Measurements from ENCODE around the gene PHB1.

Gene PHB1

DNA sequence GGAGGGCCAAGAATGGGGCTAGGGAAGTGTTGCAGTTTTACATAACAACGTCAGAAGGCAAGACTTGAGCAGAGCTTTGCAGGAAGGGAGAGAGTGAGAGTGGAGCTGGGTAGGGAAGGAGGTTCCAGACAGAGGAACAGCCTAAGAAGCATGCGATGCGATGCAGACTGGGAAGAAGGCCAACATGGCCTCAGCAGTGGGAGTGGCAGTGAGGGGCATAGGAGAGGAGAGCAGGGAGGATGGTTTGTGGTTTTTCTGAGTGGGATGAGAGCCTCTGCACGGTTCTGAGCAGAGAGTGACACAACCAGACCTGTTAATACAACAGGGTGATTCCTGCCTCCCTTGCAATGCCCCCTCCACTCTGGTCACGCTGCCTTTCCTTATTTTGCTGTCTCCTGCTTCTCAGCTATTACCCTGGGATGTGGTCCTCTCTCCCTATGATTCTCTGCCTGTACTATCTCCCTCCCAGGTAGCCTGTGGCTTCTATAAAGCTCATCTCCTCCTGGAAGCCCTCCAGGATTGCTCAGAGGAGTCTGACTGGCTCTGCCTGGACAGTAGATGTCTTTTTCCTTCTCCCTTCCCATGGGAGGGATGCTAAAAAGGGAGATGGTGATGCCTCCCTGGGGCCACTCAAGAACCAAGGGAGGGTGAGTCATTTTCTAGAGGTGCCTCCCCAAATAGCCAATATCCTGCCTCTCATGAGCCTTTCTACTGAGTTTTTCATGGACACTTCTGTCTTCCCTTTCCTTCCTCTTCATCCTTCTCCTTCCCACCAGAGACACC, 41.7 kb upstream of the PHB1 start:
- no peak overlapping the region for H3K4me3 ChIP-seq (ENCODE audit: low read depth, low read length)
- TF ChIP-seq, protein P1, sequence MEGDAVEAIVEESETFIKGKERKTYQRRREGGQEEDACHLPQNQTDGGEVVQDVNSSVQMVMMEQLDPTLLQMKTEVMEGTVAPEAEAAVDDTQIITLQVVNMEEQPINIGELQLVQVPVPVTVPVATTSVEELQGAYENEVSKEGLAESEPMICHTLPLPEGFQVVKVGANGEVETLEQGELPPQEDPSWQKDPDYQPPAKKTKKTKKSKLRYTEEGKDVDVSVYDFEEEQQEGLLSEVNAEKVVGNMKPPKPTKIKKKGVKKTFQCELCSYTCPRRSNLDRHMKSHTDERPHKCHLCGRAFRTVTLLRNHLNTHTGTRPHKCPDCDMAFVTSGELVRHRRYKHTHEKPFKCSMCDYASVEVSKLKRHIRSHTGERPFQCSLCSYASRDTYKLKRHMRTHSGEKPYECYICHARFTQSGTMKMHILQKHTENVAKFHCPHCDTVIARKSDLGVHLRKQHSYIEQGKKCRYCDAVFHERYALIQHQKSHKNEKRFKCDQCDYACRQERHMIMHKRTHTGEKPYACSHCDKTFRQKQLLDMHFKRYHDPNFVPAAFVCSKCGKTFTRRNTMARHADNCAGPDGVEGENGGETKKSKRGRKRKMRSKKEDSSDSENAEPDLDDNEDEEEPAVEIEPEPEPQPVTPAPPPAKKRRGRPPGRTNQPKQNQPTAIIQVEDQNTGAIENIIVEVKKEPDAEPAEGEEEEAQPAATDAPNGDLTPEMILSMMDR (IDR thresholded peaks at IDR 0.05; ENCODE audit: insufficient read depth, low read depth, low read length, missing control alignments): no peak
- DNase-seq (ENCODE audit: low read depth): no peak

DNA sequence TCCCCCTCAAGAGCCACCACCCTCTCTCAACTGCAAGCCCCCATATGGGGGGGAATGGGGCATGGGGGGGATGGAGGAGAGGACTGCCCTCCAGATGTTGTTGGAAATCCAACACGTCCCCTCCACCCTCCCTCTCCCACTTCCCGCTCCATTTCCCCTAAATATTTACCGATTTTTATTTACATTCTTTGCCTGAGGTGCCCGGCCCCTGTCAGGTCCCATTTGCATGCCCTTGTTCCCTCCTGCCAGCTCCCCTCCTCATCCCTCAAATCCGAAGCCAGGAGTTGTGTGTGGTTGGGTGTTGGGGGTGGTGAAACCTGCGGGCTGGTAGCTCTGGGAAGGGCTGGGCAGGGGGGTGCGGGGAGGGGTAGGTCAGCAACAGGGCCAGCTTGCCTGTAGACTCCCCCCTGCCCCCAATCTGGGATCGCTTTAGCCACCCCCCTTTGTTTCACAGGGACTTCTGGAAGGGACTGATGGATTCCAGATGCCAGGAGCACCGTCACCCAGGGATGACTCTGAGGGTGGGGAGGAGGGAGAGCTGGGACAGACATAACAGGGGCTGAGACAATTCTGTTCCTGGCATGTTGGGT, 40.7 kb upstream of the PHB1 start:
- H3K4me3 ChIP-seq (ENCODE audit: low read depth, low read length): no peak overlapping the region
- DNase-seq (ENCODE audit: low read depth): no peak
- TF ChIP-seq, protein P1 (IDR thresholded peaks at IDR 0.05; ENCODE audit: insufficient read depth, low read depth, low read length, missing control alignments): no peak

DNA sequence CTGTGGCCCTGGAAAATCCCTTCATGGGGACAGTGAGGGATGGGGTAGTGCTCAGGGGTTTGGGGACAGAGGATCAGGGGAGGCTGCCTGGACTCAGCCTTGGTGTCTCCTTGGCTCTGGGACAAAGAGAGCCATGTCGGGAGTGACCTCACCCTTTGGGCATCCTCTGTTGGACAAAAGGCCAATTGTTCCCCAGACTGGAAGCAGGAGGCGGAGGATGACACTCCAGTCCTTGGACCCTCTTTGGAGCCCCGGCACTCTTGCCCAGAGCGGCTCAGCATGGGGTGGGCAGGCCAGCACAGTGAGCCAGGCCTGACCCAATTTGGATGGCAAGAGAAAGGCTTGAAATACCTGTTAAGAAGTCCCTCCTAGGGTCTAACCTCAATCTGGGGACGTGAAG, 39.4 kb upstream of the PHB1 start:
- no peak for DNase-seq (ENCODE audit: low read depth)
- TF ChIP-seq, protein P1 (IDR thresholded peaks at IDR 0.05; ENCODE audit: insufficient read depth, low read depth, low read length, missing control alignments): no peak
- H3K4me3 ChIP-seq (ENCODE audit: low read depth, low read length): no peak overlapping the region

DNA sequence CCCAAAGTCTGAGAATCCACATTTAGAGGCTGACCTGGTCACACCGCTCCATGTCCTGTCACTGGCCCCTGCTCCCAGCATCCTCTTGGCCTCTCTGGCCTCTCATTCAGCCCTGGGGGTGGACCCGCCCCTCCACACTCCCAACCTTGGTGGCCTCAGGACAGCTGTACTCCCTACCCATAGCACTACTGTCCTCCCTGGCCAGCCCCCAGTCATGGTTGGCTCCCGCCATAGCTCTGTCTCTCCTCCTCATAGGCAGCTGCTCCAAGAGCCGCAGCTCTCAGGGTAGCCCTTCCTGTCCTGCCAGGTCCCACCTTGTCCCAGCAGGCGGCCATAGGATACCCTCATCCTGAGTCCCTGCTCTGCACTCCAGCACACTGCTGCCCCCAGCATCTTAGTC, 38.0 kb upstream of the PHB1 start:
- TF ChIP-seq, protein P1 (IDR thresholded peaks at IDR 0.05; ENCODE audit: insufficient read depth, low read depth, low read length, missing control alignments): no peak
- DNase-seq (ENCODE audit: low read depth): no peak
- H3K4me3 ChIP-seq (ENCODE audit: low read depth, low read length): no peak overlapping the region

DNA sequence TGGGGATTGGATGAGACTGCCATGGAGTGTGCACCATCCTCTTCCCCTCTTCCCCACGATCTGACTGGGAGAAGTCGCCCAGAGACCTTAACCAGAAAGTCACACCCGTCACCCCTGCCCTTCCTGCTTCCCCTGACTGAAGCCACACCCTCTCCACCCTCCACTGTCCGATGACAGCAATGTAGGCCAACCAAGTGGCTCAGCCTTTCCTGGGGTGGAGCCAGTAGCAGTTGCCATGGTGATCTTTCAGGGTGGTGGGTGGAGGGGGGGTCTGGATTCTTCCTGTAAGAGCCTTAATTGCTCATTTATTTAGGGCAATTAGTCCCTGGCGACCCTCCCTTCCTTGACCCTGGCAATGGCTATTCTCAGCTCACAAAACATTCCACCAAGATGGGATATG, 37.5 kb upstream of the PHB1 start:
- peak; percentile 12 for DNase-seq (ENCODE audit: low read depth)
- no peak overlapping the region for H3K4me3 ChIP-seq (ENCODE audit: low read depth, low read length)
- TF ChIP-seq, protein P1 (IDR thresholded peaks at IDR 0.05; ENCODE audit: insufficient read depth, low read depth, low read length, missing control alignments): no peak

DNA sequence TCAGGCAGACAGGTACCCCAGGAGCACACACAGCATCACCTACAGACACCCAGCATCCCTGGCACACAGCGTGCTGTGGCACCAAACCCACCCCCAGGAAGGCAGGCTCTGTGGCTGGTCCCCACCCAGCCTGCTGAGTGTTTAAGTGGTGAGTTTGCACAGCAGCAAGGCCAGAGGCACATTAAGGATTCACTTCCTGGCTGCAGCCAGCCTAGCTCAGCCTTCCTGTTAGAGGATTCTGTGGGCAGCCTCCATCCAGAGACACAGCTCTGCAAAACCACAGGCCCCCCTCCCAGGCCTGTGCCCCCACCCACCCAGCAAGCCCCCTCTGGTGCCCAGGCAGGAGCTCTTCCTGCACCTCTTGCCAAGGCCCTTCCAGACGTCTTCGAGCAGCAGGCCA, 36.1 kb upstream of the PHB1 start:
- H3K4me3 ChIP-seq (ENCODE audit: low read depth, low read length): no peak overlapping the region
- no peak for DNase-seq (ENCODE audit: low read depth)
- TF ChIP-seq, protein P1 (IDR thresholded peaks at IDR 0.05; ENCODE audit: insufficient read depth, low read depth, low read length, missing control alignments): no peak
